ENCODE results near the gene HSF4. TPM values are rescaled to one million over a fixed set of nuclear protein-coding genes. Genes with fewer than 3 reads are reported as not detected.

The HSF4 gene
- total RNA-seq, 1 experiment from 2014 or later = 28.7 TPM

DNA sequence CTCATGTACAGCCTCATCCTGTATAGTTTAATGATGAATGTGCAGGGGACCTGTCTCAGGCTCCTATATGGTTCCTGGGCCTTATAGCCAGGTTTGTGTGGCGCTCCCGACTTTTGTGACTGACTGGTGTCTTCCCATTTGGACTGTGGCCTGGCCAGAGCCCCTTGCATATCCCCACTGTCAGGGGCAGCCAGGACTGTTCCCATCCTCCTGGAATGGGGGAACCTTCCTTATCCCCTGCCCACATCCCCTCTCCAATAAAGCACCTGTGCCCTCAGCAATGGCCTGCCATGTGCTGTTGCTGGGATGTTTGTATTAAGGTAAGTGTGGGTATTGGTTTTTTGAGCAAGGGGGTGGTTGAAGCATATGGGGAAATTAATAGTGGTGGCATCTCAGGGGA is 16.3 kb upstream of the HSF4 start:
- in situ Hi-C loops (cut with HindIII; ENCODE audit: low pct_unique_long_range_greater_than_20kb, low sequenced_read_pairs) = no loop called here

DNA sequence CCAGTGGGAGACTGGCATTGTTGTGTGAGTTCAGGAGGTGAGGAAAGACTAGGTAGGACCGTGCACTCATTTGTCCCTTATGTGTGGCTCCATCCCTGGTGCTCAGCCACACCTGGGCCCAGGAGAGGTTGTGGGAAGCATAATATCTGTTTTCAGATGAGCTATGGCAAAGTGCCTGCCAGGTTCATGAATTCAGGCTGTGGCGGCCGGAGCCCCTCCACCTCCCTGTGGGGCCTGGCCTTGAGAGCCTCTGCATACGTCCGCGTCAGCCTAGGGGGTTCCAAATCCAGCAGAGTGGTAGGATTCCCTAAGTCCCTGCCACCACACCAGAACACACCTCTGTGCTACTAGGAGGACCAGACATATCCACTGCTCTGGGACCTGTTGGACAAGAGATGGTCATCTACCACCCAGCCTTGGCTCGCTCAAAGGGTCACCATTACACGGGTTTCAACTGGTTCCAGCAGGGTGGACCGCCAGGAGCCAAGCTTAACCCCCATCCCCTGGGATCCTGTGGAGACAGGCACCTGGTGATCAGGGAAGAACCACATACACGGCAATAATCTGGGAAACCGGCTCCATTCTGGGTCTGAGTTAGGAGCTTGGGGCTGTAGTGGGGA is 15.8 kb upstream of the HSF4 start:
- no peak for DNase-seq (ENCODE audit: low read depth, low spot score)
- in situ Hi-C loops (cut with HindIII; ENCODE audit: low pct_unique_long_range_greater_than_20kb, low sequenced_read_pairs) = no loop called here

More for the DNA sequence above, 16.3 kb upstream of the HSF4 start:
- DNase-seq (ENCODE audit: low read depth, low spot score) = no peak

- in situ Hi-C loops (cut with HindIII; ENCODE audit: low pct_unique_long_range_greater_than_20kb, low sequenced_read_pairs) = no loop called here
- no peak for DNase-seq (ENCODE audit: low read depth, low spot score)
Observed at GRCh38 chr16:67149276-67150046, 15.1 kb upstream of the HSF4 start.

- in situ Hi-C loops (cut with HindIII; ENCODE audit: low pct_unique_long_range_greater_than_20kb, low sequenced_read_pairs) = no loop called here
- DNase-seq (ENCODE audit: low read depth, low spot score) = no peak
Observed at GRCh38 chr16:67150047-67150832, 14.3 kb upstream of the HSF4 start.

DNA sequence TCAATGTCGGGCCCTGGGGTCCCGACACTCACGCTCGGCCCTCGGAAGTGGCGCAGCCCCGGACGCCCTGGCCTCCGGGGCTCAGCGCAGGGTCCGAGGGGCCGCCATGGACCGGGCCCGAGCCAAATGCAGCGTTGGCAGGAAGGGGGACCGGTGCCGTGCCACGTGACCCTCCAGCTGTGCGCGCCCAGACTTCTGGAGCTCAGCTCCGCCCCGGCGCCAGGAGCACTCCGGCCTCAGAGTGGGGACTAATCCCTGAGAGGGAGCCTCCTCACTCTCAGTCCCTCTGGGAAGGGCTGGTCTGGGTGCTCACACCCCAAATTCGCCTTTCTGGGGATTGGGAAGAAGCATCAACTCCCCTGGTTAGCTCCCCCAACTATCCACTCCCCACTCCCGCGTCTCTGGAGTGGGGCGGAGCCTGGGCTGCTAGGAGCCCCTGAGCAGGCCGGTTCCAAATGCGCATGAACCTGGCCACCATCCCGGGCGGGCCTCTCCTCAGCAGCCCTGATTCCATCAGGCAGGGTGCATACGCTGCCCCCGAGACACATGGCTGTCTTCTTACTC is 13.6 kb upstream of the HSF4 start, which contains the start of gene B3GNT9:
Gene B3GNT9 (minus strand): TSS at position 166 of the 564 bp plus-strand sequence. CDS start 513 bp downstream, outside the sequence.
- in situ Hi-C loops (cut with HindIII; ENCODE audit: low pct_unique_long_range_greater_than_20kb, low sequenced_read_pairs) = no loop called here
- DNase-seq (ENCODE audit: low read depth, low spot score) = no peak

GRCh38 chr16:67151431-67152097 is 13.0 kb upstream of the HSF4 start:
- no peak for DNase-seq (ENCODE audit: low read depth, low spot score)
- in situ Hi-C loops (cut with HindIII; ENCODE audit: low pct_unique_long_range_greater_than_20kb, low sequenced_read_pairs) = no loop called here

DNA sequence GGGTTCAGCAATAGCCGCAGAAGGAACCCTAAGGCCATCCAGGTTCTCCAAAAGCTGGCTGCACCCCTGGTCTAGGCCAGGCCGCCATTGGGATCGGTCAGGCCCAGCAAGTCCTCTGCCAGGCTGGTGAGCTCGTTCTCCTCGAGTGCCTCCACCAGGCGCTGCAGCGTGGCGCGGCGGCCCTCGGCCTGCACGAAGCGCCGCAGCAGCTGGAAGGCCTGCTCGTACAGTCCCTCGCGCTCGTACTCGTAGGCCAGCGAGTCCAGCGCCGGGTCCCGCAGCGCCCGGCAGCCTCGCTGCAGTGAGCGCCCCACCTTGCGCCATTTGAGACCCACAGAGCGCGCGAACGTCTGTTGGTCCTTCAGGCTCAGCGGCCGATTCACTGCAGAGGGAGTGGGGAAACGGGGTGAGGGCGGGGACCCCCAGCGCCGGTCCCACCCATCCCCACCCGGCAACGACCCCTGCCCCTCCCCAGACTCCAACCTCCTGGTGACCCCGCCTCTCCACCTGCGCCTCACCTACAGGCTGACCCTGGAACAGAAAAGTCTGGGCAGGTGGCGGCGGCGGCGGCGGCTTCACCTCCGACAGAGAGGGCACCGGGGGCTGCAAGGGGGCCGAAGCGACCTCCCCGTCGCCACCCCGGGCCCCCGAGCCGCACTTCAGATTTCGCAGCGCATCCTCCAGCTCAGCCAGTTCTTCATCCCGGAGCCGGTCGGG is 9.8 kb upstream of the HSF4 start:
- in situ Hi-C loops (cut with HindIII; ENCODE audit: low pct_unique_long_range_greater_than_20kb, low sequenced_read_pairs) = no loop called here
- DNase-seq (ENCODE audit: low read depth, low spot score) = no peak

DNA sequence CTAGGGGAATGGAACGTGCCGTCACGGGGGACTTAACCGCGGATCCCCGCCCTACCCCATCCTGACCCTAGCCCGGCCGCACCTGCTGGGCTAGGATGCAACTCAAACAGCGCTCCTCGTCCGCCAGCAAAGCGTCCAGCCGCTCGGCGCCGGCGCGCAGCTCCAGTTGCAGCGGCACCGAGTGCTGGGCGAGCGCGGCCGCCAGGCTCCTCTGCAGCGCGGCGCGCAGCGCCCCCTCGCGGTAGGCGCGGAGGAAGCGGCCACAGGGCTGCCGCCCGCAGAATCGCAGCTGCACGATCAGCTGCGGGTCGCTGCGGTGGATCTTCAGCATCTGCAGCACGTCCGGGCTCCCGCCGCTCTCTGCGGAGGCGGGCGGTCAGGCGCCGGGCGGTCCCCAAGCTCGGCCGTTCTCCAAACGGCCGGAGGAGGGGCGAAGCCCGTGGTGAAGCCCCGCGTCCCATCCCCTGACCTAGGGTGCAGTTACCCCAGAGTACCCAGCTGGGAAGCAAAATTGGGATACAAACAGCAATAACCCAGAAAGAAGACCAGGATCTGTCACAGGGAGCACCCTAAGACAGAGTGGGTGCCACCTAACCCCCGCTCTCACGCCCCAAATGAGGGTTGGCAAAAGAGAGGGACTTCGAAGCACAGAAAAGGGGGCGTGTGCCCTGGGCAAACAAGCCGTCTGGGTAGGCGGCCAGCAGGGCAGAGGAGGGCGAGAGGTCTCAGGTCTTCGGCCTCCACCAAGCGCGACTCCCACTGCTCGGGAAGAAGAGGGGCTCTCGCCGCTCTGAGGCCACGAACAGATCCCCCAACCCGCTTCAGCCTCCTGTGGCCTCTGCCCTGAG is 9.0 kb upstream of the HSF4 start:
- peak; percentile 47 for DNase-seq (ENCODE audit: low read depth, low spot score)
- in situ Hi-C loops (cut with HindIII; ENCODE audit: low pct_unique_long_range_greater_than_20kb, low sequenced_read_pairs) = no loop called here

DNA sequence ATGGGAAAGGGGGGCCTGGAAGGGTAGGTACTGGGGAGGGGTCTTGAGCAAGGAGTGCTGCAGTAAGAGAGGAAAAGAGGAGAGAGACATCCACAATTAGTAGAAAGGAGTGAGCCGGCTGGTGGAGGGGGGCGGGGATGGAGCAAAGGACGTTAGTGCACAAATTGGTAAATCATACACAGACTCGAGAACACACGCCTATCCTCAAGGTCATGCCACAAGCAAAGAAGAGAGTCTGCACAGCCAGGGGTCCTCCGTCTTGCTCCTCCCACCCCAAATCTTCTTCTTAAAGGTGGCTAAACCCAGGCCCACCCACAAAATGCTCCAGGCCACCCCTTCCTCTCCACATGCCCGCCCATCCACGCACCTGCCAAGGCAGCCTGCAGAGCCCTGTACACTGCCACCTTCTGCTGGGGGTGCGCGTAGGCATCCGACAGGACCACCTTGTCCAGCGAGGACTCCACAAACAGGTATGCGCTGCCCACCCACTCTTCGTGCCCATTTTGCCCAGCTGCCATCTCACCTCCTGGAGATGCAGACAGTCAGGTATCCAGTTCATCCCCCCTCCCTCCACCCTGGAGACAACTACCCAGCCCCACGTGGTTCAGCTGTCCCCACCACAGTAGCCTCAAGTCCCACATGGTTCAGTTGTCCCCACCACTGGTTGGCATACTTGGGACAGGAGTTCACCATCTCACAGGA is 8.3 kb upstream of the HSF4 start:
- DNase-seq (ENCODE audit: low read depth, low spot score) = no peak
- in situ Hi-C loops (cut with HindIII; ENCODE audit: low pct_unique_long_range_greater_than_20kb, low sequenced_read_pairs) = no loop called here

- no peak for DNase-seq (ENCODE audit: low read depth, low spot score)
- in situ Hi-C loops (cut with HindIII; ENCODE audit: low pct_unique_long_range_greater_than_20kb, low sequenced_read_pairs) = no loop called here
Observed at GRCh38 chr16:67157106-67157748, 7.3 kb upstream of the HSF4 start.

DNA sequence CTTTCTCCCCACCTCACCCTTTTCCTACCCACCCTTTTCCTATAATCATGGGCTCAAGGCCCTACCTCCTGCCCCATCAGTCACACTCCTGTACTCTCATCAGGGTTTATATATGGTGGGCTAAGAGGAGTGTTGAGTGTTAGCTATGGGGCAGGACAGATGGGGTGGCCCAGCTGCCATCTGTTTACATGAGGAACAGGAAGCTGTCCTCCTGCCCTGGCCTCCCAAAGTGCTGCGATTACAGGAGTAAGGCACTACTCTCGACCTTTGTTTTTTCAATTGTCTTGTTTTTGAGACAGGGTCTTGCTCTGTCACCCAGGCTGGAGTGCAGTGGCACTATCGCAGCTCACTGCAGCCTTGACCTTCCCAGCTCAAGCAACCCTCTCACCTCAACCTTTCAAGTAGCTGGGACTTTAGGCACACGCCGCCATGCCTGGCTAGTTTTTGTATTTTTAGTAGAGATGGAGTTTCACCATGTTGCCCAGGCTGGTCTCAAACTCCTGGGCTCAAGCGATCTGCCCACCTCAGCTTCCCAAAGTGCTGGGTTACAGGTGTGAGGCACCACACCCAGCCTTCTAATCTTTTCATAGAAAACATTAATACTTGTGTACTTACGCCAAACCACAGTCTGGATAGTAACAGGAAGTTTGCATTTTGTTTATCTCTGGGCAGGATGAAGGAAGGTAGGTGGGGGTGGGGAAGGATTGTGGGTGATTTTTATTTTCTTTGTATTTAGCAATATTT is 6.5 kb upstream of the HSF4 start:
- DNase-seq (ENCODE audit: low read depth, low spot score) = no peak
- in situ Hi-C loops (cut with HindIII; ENCODE audit: low pct_unique_long_range_greater_than_20kb, low sequenced_read_pairs) = no loop called here

GRCh38 chr16:67158637-67159600 is 5.6 kb upstream of the HSF4 start:
- peak; percentile 59 for DNase-seq (ENCODE audit: low read depth, low spot score)

DNA sequence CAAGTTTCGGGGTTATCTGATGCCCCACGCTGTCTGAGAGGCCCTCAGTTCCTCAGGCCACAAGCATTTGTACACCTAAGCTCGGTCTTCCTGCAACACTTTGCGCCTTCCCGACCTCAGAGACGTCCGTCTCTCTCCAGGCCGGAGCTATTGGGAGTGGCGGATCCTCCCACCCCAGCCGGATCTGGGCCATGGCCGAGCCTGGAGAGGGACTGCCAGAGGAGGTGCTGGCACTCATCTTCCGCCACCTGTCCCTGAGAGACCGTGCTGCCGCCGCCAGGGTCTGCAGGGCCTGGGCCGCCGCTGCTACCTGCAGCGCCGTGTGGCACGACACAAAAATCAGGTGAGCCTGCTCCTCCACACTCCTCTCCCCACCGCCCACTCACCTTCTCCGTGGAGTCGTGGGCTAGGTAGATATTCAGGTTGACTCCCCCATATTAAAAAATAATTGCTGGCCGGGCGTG is 2.9 kb upstream of the HSF4 start:
- DNase-seq (ENCODE audit: low read depth, low spot score) = no peak
- in situ Hi-C loops (cut with HindIII; ENCODE audit: low pct_unique_long_range_greater_than_20kb, low sequenced_read_pairs) = no loop called here

More at GRCh38 chr16:67158637-67159600, 5.6 kb upstream of the HSF4 start:
- in situ Hi-C loops (cut with HindIII; ENCODE audit: low pct_unique_long_range_greater_than_20kb, low sequenced_read_pairs) = no loop called here

All from SK-MEL-5 (cell line).